Calu3 (cell line): ENCODE measurements around the gene PRKCZ. TPM values are rescaled to one million over a fixed set of nuclear protein-coding genes. Genes with fewer than 3 reads are reported as not detected.

ENCODE experiments used
- BruUV-seq: library from RNA; stranded (reverse); fragments of 400-500 nt; replicated peaks from 2 replicates; lab custom pipeline; 2021; lab: Mats Ljungman, UMichigan
- CTCF ChIA-PET: fragments of 300-600 bp; sonication (Branson Sonifier 250); formaldehyde crosslinking; loops from one replicate; lab custom pipeline; 2022; ENCODE audit warnings: antibody characterized with exemption; lab: Charles Lee
- DNase-seq: peaks from one replicate; pipeline ENCODE4 v3.0.0; 2022
- H3K27ac Mint-ChIP-seq: one replicate; pipeline ENCODE4 v1.8.0; 2022; ENCODE audit warnings: mixed read lengths; ENCODE audit not compliant: unreplicated experiment
- H3K27me3 Mint-ChIP-seq: one replicate; pipeline ENCODE4 v1.8.0; 2022; ENCODE audit warnings: mixed read lengths; ENCODE audit not compliant: unreplicated experiment
- H3K36me3 Mint-ChIP-seq: one replicate; pipeline ENCODE4 v1.8.0; 2022; ENCODE audit warnings: mild to moderate bottlenecking, moderate library complexity, mixed read lengths; ENCODE audit not compliant: insufficient read depth, unreplicated experiment
- H3K4me1 Mint-ChIP-seq: one replicate; pipeline ENCODE4 v1.8.0; 2022; ENCODE audit warnings: mild to moderate bottlenecking, low read depth, mixed read lengths; ENCODE audit not compliant: unreplicated experiment
- H3K4me3 Mint-ChIP-seq: one replicate; pipeline ENCODE4 v1.8.0; 2022; ENCODE audit warnings: mild to moderate bottlenecking, low read depth, moderate library complexity, mixed read lengths; ENCODE audit not compliant: unreplicated experiment
- H3K9me3 Mint-ChIP-seq: one replicate; pipeline ENCODE4 v1.8.0; 2022; ENCODE audit warnings: low read depth, mixed read lengths; ENCODE audit not compliant: unreplicated experiment
- intact Hi-C: fragments of 100-400 bp; cut with micrococcal nuclease; formaldehyde crosslinking; loops from one replicate; pipeline ENCODE4 v1.10.0; 2022; ENCODE audit not compliant: unreplicated experiment
- total RNA-seq: library from RNA; stranded (reverse); gene quantifications from 2 replicates; pipeline ENCODE4 v1.2.3, GENCODE V29; 2022
- TF ChIP-seq, protein P1 (sequence below): fragments of 200-600 bp; IDR thresholded peaks from one replicate; pipeline ENCODE4 v1.8.0; 2022; ENCODE audit warnings: antibody characterized with exemption; ENCODE audit not compliant: unreplicated experiment

Gene PRKCZ
- total RNA-seq, 1 experiment from 2014 or later, result 26.0 TPM

GRCh38 chr1:2183937-2184334 is 133.7 kb downstream of the PRKCZ start:
- H3K27ac Mint-ChIP-seq, result no peak overlapping the region
- CTCF ChIA-PET, result no interaction called here
- H3K9me3 Mint-ChIP-seq, result no peaks in the 10 kb centered on the region
- no peak for DNase-seq
- no TSS peak for BruUV-seq
- TF ChIP-seq, protein P1, sequence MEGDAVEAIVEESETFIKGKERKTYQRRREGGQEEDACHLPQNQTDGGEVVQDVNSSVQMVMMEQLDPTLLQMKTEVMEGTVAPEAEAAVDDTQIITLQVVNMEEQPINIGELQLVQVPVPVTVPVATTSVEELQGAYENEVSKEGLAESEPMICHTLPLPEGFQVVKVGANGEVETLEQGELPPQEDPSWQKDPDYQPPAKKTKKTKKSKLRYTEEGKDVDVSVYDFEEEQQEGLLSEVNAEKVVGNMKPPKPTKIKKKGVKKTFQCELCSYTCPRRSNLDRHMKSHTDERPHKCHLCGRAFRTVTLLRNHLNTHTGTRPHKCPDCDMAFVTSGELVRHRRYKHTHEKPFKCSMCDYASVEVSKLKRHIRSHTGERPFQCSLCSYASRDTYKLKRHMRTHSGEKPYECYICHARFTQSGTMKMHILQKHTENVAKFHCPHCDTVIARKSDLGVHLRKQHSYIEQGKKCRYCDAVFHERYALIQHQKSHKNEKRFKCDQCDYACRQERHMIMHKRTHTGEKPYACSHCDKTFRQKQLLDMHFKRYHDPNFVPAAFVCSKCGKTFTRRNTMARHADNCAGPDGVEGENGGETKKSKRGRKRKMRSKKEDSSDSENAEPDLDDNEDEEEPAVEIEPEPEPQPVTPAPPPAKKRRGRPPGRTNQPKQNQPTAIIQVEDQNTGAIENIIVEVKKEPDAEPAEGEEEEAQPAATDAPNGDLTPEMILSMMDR, result no peak
- peaks cover 11% of the 10 kb centered on the region for H3K36me3 Mint-ChIP-seq
- intact Hi-C loops, result no loop called here
- H3K4me1 Mint-ChIP-seq, result no peaks in the 10 kb centered on the region
- H3K4me3 Mint-ChIP-seq, result no peak overlapping the region
- H3K27me3 Mint-ChIP-seq, result no peaks in the 10 kb centered on the region

GRCh38 chr1:2184531-2184930 is 134.3 kb downstream of the PRKCZ start:
- no peak for DNase-seq
- Mint-ChIP-seq H3K4me3 (no peak overlapping the region), H3K36me3 (peaks cover 17% of the 10 kb centered on the region), H3K27me3 (no peaks in the 10 kb centered on the region), H3K9me3 (no peaks in the 10 kb centered on the region), H3K4me1 (no peaks in the 10 kb centered on the region), H3K27ac (no peak overlapping the region)
- intact Hi-C loops, result no loop called here
- TF ChIP-seq, protein P1, result no peak
- BruUV-seq, result no TSS peak
- CTCF ChIA-PET, result no interaction called here

GRCh38 chr1:2184934-2185333 is 134.7 kb downstream of the PRKCZ start:
- TF ChIP-seq, protein P1, result no peak
- no peaks in the 10 kb centered on the region for H3K27me3 Mint-ChIP-seq
- CTCF ChIA-PET, result no interaction called here
- no peak overlapping the region for H3K27ac Mint-ChIP-seq
- H3K9me3 Mint-ChIP-seq, result no peaks in the 10 kb centered on the region
- H3K36me3 Mint-ChIP-seq, result peaks cover 21% of the 10 kb centered on the region
- BruUV-seq, result no TSS peak
- intact Hi-C loops, result no loop called here
- H3K4me3 Mint-ChIP-seq, result no peak overlapping the region
- no peak for DNase-seq
- no peaks in the 10 kb centered on the region for H3K4me1 Mint-ChIP-seq

DNA sequence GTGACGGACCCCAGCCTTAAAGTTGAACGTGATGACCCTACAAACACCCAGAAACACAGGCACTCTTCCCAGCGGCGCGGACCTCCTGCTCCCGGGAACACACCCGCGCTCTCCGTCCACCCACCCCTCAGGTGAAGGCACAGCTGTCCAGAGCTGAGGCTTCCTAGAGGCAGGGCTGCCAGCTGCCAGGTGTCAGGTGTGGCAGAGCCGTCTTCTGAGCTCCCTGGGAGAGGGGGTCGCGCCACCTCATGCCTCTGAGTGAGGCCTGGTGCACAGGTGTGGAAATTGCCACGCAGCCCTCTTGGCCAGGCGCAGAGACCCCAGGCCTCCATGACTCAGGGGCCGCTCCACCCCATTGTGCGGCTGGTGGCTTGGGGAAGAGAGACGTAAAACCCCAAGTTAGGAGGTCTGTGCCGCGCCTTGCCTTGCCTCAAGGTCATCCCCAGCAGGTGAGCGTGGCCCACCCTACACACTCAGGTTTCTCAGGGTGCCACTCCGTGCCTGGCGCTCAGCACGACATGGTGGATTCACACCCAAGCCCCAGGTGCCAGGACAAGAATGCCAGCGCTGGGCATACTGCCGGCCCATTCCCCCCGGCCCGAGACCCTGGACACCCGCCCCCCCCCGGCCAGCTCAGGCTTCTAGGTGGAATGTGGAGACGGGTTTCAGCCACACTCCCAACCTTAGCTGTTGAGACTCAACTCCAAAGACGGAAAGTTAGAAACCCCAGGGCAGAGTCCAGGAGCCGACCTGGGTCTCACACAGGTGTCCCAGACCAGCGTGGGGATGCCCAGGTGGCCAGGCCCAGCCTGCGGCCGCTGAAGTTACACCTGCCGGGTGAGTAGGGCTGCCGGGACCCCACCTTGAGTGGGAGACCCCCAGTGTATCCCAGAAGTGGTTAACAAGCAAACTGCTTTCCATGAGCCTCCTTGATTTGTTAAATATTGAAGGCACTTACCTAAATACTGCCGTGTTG is 136.0 kb downstream of the PRKCZ start:
- Mint-ChIP-seq H3K4me3 (no peak overlapping the region), H3K9me3 (no peaks in the 10 kb centered on the region), H3K27me3 (no peaks in the 10 kb centered on the region), H3K27ac (no peak overlapping the region), H3K4me1 (no peaks in the 10 kb centered on the region), H3K36me3 (peaks cover 24% of the 10 kb centered on the region)
- DNase-seq, result no peak
- intact Hi-C loops, result no loop called here
- TF ChIP-seq, protein P1, result no peak
- CTCF ChIA-PET, result no interaction called here
- no TSS peak for BruUV-seq
